HG02798 (cell line): Measurements from ENCODE around the gene MASP1.
"Not testable (repeated sequence)": the region's sequence is repeated elsewhere in the genome, so short reads cannot be mapped to it uniquely, and the experiment has no call there.

Experiments
- ATAC-seq: cut with Tn5 transposase; IDR thresholded peaks from one replicate; pipeline ENCODE4 v1.9.1; 2021; ENCODE audit warnings: mild to moderate bottlenecking; ENCODE audit not compliant: unreplicated experiment, poor library complexity

The MASP1 gene

GRCh38 chr3:187269486-187269885 is 22.1 kb downstream of the MASP1 start:
- ATAC-seq = no peak

- no peak for ATAC-seq
These were observed 24.2 kb downstream of the MASP1 start for GRCh38 chr3:187267306-187267705.

- no peak for ATAC-seq
These were observed 24.8 kb downstream of the MASP1 start for GRCh38 chr3:187266691-187267090.

- no peak for ATAC-seq
These were observed 26.0 kb downstream of the MASP1 start for GRCh38 chr3:187265461-187265955.

- ATAC-seq = no peak
These were observed 26.6 kb downstream of the MASP1 start for GRCh38 chr3:187264911-187265310.

- no peak for ATAC-seq
These were observed 27.5 kb downstream of the MASP1 start for GRCh38 chr3:187264021-187264420.

GRCh38 chr3:187263270-187263669 is 28.3 kb downstream of the MASP1 start:
- no peak for ATAC-seq

GRCh38 chr3:187262360-187262759 is 29.2 kb downstream of the MASP1 start:
- ATAC-seq = no peak

- no peak for ATAC-seq
These were observed 30.0 kb downstream of the MASP1 start for GRCh38 chr3:187261541-187261969.

- no peak for ATAC-seq
These were observed 32.4 kb downstream of the MASP1 start for GRCh38 chr3:187259171-187259570.

- no peak for ATAC-seq
These were observed 33.4 kb downstream of the MASP1 start for GRCh38 chr3:187257992-187258692.

GRCh38 chr3:187257471-187257870 is 34.1 kb downstream of the MASP1 start:
- no peak for ATAC-seq

- no peak for ATAC-seq
These were observed 35.4 kb downstream of the MASP1 start for GRCh38 chr3:187256051-187256616.

GRCh38 chr3:187255314-187255713 is 36.2 kb downstream of the MASP1 start:
- ATAC-seq = no peak

GRCh38 chr3:187252311-187252710 is 39.2 kb downstream of the MASP1 start:
- no peak for ATAC-seq

GRCh38 chr3:187251599-187251998 is 39.9 kb downstream of the MASP1 start:
- ATAC-seq = no peak

GRCh38 chr3:187247398-187247797 is 44.1 kb downstream of the MASP1 start:
- ATAC-seq = no peak

- no peak for ATAC-seq
These were observed 47.5 kb downstream of the MASP1 start for GRCh38 chr3:187243933-187244524.

- no peak for ATAC-seq
These were observed 48.6 kb downstream of the MASP1 start for GRCh38 chr3:187242900-187243299.

GRCh38 chr3:187242435-187242834 is 49.1 kb downstream of the MASP1 start:
- ATAC-seq = no peak

GRCh38 chr3:187238835-187239234 is 52.7 kb downstream of the MASP1 start:
- not testable (repeated sequence) for ATAC-seq

- ATAC-seq = no peak
These were observed 53.3 kb downstream of the MASP1 start for GRCh38 chr3:187238239-187238638.
